ENCODE results near the gene STMN3. TPM values are rescaled to one million over a fixed set of nuclear protein-coding genes. Genes with fewer than 3 reads are reported as not detected.

Gene STMN3
- total and polyA plus RNA-seq, 2 donors: 17.7 to 44.7 TPM

- 80% methylated on average over 25 of the region's 25 CpGs for WGBS
- Histone ChIP-seq H3K27ac (ENCODE audit: low read depth) (no peak overlapping the region), H3K4me3 (ENCODE audit: low read depth, low read length) (no peak overlapping the region), H3K36me3 (ENCODE audit: insufficient read depth) (no peaks in the 10 kb centered on the region), H3K4me1 (ENCODE audit: insufficient read depth) (no peaks in the 10 kb centered on the region)
- DNase-seq (ENCODE audit: extremely low spot score): no peak
These were observed 42.4 kb upstream of the STMN3 start for GRCh38 chr20:63695424-63696305.

- Histone ChIP-seq H3K27ac (ENCODE audit: low read depth) (no peak overlapping the region), H3K4me3 (ENCODE audit: low read depth, low read length) (no peak overlapping the region), H3K36me3 (ENCODE audit: insufficient read depth) (no peaks in the 10 kb centered on the region), H3K4me1 (ENCODE audit: insufficient read depth) (no peaks in the 10 kb centered on the region)
- 88% methylated on average over 37 of the region's 37 CpGs for WGBS
- DNase-seq (ENCODE audit: extremely low spot score): no peak
These were observed 41.6 kb upstream of the STMN3 start for GRCh38 chr20:63694584-63695423.

- no peak overlapping the region for H3K27ac ChIP-seq (ENCODE audit: low read depth)
- WGBS: 92% methylated on average over 21 of the region's 21 CpGs
- H3K36me3 ChIP-seq (ENCODE audit: insufficient read depth): no peaks in the 10 kb centered on the region
- H3K4me3 ChIP-seq (ENCODE audit: low read depth, low read length): no peak overlapping the region
- no peaks in the 10 kb centered on the region for H3K4me1 ChIP-seq (ENCODE audit: insufficient read depth)
- no peak for DNase-seq (ENCODE audit: extremely low spot score)
These were observed 40.7 kb upstream of the STMN3 start for GRCh38 chr20:63693733-63694583.

- no peak overlapping the region for H3K4me3 ChIP-seq (ENCODE audit: low read depth, low read length)
- H3K27ac ChIP-seq (ENCODE audit: low read depth): no peak overlapping the region
- no peaks in the 10 kb centered on the region for H3K4me1 ChIP-seq (ENCODE audit: insufficient read depth)
- DNase-seq (ENCODE audit: extremely low spot score): no peak
- WGBS: 78% methylated on average over 10 of the region's 10 CpGs
- no peaks in the 10 kb centered on the region for H3K36me3 ChIP-seq (ENCODE audit: insufficient read depth)
These were observed 40.0 kb upstream of the STMN3 start for GRCh38 chr20:63693083-63693732.

GRCh38 chr20:63692436-63693082 lies 39.3 kb upstream of the STMN3 start:
- DNase-seq (ENCODE audit: extremely low spot score): no peak
- Histone ChIP-seq H3K4me3 (ENCODE audit: low read depth, low read length) (no peak overlapping the region), H3K4me1 (ENCODE audit: insufficient read depth) (no peaks in the 10 kb centered on the region), H3K36me3 (ENCODE audit: insufficient read depth) (no peaks in the 10 kb centered on the region), H3K27ac (ENCODE audit: low read depth) (no peak overlapping the region)
- 70% methylated on average over 20 of the region's 20 CpGs for WGBS

GRCh38 chr20:63691711-63692435 lies 38.6 kb upstream of the STMN3 start:
- DNase-seq (ENCODE audit: extremely low spot score): no peak
- 84% methylated on average over 21 of the region's 21 CpGs for WGBS
- Histone ChIP-seq H3K27ac (ENCODE audit: low read depth) (no peak overlapping the region), H3K4me3 (ENCODE audit: low read depth, low read length) (no peak overlapping the region), H3K36me3 (ENCODE audit: insufficient read depth) (no peaks in the 10 kb centered on the region), H3K4me1 (ENCODE audit: insufficient read depth) (no peaks in the 10 kb centered on the region)

GRCh38 chr20:63690898-63691710 lies 37.9 kb upstream of the STMN3 start:
- Histone ChIP-seq H3K4me1 (ENCODE audit: insufficient read depth) (no peaks in the 10 kb centered on the region), H3K4me3 (ENCODE audit: low read depth, low read length) (no peak overlapping the region), H3K27ac (ENCODE audit: low read depth) (no peak overlapping the region), H3K36me3 (ENCODE audit: insufficient read depth) (no peaks in the 10 kb centered on the region)
- no peak for DNase-seq (ENCODE audit: extremely low spot score)
- 81% methylated on average over 24 of the region's 24 CpGs for WGBS

- DNase-seq (ENCODE audit: extremely low spot score): no peak
- no peaks in the 10 kb centered on the region for H3K36me3 ChIP-seq (ENCODE audit: insufficient read depth)
- no peaks in the 10 kb centered on the region for H3K4me1 ChIP-seq (ENCODE audit: insufficient read depth)
- no peak overlapping the region for H3K27ac ChIP-seq (ENCODE audit: low read depth)
- H3K4me3 ChIP-seq (ENCODE audit: low read depth, low read length): no peak overlapping the region
- WGBS: 87% methylated on average over 40 of the region's 40 CpGs
These were observed 37.0 kb upstream of the STMN3 start for GRCh38 chr20:63690003-63690897.

GRCh38 chr20:63689046-63690002 lies 36.1 kb upstream of the STMN3 start:
- Histone ChIP-seq H3K27ac (ENCODE audit: low read depth) (no peak overlapping the region), H3K36me3 (ENCODE audit: insufficient read depth) (no peaks in the 10 kb centered on the region), H3K4me1 (ENCODE audit: insufficient read depth) (no peaks in the 10 kb centered on the region), H3K4me3 (ENCODE audit: low read depth, low read length) (no peak overlapping the region)
- 91% methylated on average over 44 of the region's 44 CpGs for WGBS
- no peak for DNase-seq (ENCODE audit: extremely low spot score)
